K562 (cell line): Measurements from ENCODE around the gene SLC39A13. TPM values are rescaled to one million over a fixed set of nuclear protein-coding genes. Genes with fewer than 3 reads are reported as not detected.
A peak's percentile ranks its signal among the peaks of the same experiment; 100 is the strongest.

ENCODE experiments used
- ATAC-seq: fragments of 200-7000 bp; cut with Tn5 transposase; 3 replicates; pipeline ENCODE4 v1.9.1; 2020; ENCODE audit warnings: moderate library complexity
- BruUV-seq: library from RNA; stranded (reverse); fragments of 400-500 nt; replicated peaks from 2 replicates; lab custom pipeline; 2021; lab: Mats Ljungman, UMichigan
- CTCF ChIA-PET: fragments of 300-600 bp; formaldehyde crosslinking; extraction: SDS; loops from one replicate; lab custom pipeline; 2021; ENCODE audit warnings: low intra/inter-chr PET ratio; lab: Yijun Ruan, JAX
- POLR2A ChIA-PET: fragments of 300-600, 350-650 bp; sonication (Branson Sonifier 250); formaldehyde crosslinking; extraction: SDS; loops from one replicate; lab custom pipeline; 2021; ENCODE audit warnings: antibody characterized with exemption, inconsistent platforms; lab: Yijun Ruan, JAX
- DNase-seq, 4 experiments: peaks; one replicate each; pipeline versions ENCODE4 v3.0.0 to v3.0.0-alpha.2; 2011 to 2018; ENCODE audit warnings: low spot score in 3 of 4, mixed read lengths in 3 of 4; ENCODE audit errors: extremely low read depth in 1 of 4
- FAIRE-seq: peaks from 2 replicates; lab custom pipeline; 2011; peaks lifted over from hg19 to GRCh38; lab: Jason Lieb, UNC
- H2AFZ ChIP-seq: 2 replicates; pipeline ENCODE4 v1.6.0; 2011; ENCODE audit warnings: low read depth, low read length, control low read depth, inconsistent platforms
- H3K27ac ChIP-seq: fragments of 200-600 bp; 3 replicates; pipeline ENCODE4 v1.8.0; 2011; ENCODE audit warnings: low read depth, mild to moderate bottlenecking, control low read depth, inconsistent platforms, low read length, moderate library complexity, mixed read lengths; ENCODE audit errors: extremely low read depth
- H3K27me3 ChIP-seq, 2 experiments: fragments of 300-600 bp in 1 of 2; 2 replicates in 1 of 2; 3 replicates in 1 of 2; pipeline versions ENCODE4 v1.6.0 to v1.8.0; 2011; ENCODE audit warnings: inconsistent platforms in 2 of 2, low read length in 2 of 2, mild to moderate bottlenecking in 1 of 2, mixed read lengths in 1 of 2, moderate library complexity in 1 of 2; ENCODE audit not compliant: control insufficient read depth in 2 of 2, insufficient read depth in 2 of 2
- H3K36me3 ChIP-seq: fragments of 300-600 bp; 3 replicates; pipeline ENCODE4 v1.8.0; 2011; ENCODE audit warnings: mild to moderate bottlenecking, low read length, inconsistent platforms; ENCODE audit not compliant: control insufficient read depth, insufficient read depth
- H3K4me1 ChIP-seq, 2 experiments: fragments of 200-600 bp in 1 of 2; replicated peaks in 1 of 2; 2 replicates in 1 of 2; 3 replicates in 1 of 2; pipeline versions ENCODE4 v1.5.1 to v1.8.0; 2011; ENCODE audit warnings: inconsistent platforms in 2 of 2, low read length in 2 of 2, mild to moderate bottlenecking in 1 of 2, mixed read lengths in 1 of 2, moderate library complexity in 1 of 2; ENCODE audit not compliant: control insufficient read depth in 2 of 2, insufficient read depth in 2 of 2
- H3K4me2 ChIP-seq: 2 replicates; pipeline ENCODE4 v1.6.1; 2011; ENCODE audit warnings: low read length, control low read depth, inconsistent platforms, mixed read lengths; ENCODE audit not compliant: insufficient read depth
- H3K4me3 ChIP-seq: fragments of 200-600 bp; sonication (generic), shearing (Covaris generic); 2 replicates; pipeline ENCODE4 v1.5.1; 2016; ENCODE audit warnings: control low read depth, inconsistent platforms
- H3K79me2 ChIP-seq: fragments of 200-600 bp; 3 replicates; pipeline ENCODE4 v1.8.0; 2011; ENCODE audit warnings: low read length, inconsistent platforms; ENCODE audit not compliant: control insufficient read depth, insufficient read depth
- H3K9ac ChIP-seq, 2 experiments: 2 replicates each; pipeline versions ENCODE4 v1.6.0 to v1.6.1; 2011; ENCODE audit warnings: low read depth in 2 of 2, low read length in 2 of 2, control low read depth in 1 of 2, inconsistent platforms in 1 of 2, mild to moderate bottlenecking in 1 of 2, mixed read lengths in 1 of 2; ENCODE audit not compliant: insufficient read depth in 1 of 2
- H3K9me1 ChIP-seq: one replicate; pipeline ENCODE4 v1.6.0; 2011; ENCODE audit warnings: inconsistent platforms, mild to moderate bottlenecking, low read length, moderate library complexity; ENCODE audit not compliant: control insufficient read depth, insufficient read depth
- H3K9me3 ChIP-seq: replicated peaks from 2 replicates; pipeline ENCODE4 v1.5.1; 2011; ENCODE audit warnings: low read depth, low read length, inconsistent platforms; ENCODE audit not compliant: control insufficient read depth, insufficient read depth
- H4K20me1 ChIP-seq: replicated peaks from 2 replicates; pipeline ENCODE4 v1.6.1; 2011; ENCODE audit warnings: low read length, inconsistent platforms, mixed read lengths; ENCODE audit not compliant: control insufficient read depth, insufficient read depth
- ARHGAP35 ChIP-seq: fragments of 450-650 bp; IDR thresholded peaks from 2 replicates; pipeline ENCODE4 v1.6.1; 2018; ENCODE audit not compliant: partially characterized antibody
- CBFA2T3 ChIP-seq: fragments of 450-650 bp; IDR thresholded peaks from 2 replicates; pipeline ENCODE4 v1.6.1; 2017
- CREBBP ChIP-seq: IDR thresholded peaks from one replicate; pipeline ENCODE4 v1.6.1; 2012; ENCODE audit warnings: low read depth, mild to moderate bottlenecking, control low read depth, inconsistent platforms, low read length
- ETS2 ChIP-seq: IDR thresholded peaks from 2 replicates; pipeline ENCODE4 v1.6.1; 2016; ENCODE audit warnings: borderline replicate concordance, missing genetic modification characterization, mild to moderate bottlenecking, moderate library complexity, missing compliant biosample characterization; ENCODE audit not compliant: poor library complexity, severe bottlenecking
- HDAC1 ChIP-seq, 2 experiments: fragments of 450-650 bp; IDR thresholded peaks; 2 replicates each; pipeline ENCODE4 v1.6.1; 2016 to 2017; ENCODE audit warnings: inconsistent platforms in 1 of 2, mild to moderate bottlenecking in 1 of 2, moderate library complexity in 1 of 2
- KAT8 ChIP-seq: fragments of 450-650 bp; IDR thresholded peaks from 2 replicates; pipeline ENCODE4 v1.6.1; 2016; ENCODE audit warnings: low read depth, mild to moderate bottlenecking
- NCOA4 ChIP-seq: fragments of 450-650 bp; IDR thresholded peaks from 2 replicates; pipeline ENCODE4 v1.6.1; 2018; ENCODE audit warnings: mild to moderate bottlenecking; ENCODE audit not compliant: partially characterized antibody
- NCOR1 ChIP-seq: fragments of 450-650 bp; IDR thresholded peaks from 2 replicates; pipeline ENCODE4 v1.6.1; 2016; ENCODE audit warnings: mild to moderate bottlenecking, moderate library complexity
- NFYB ChIP-seq: IDR thresholded peaks from 2 replicates; pipeline ENCODE4 v1.6.1; 2011; ENCODE audit warnings: mild to moderate bottlenecking, moderate library complexity; ENCODE audit not compliant: insufficient read length; ENCODE audit errors: extremely low read depth
- NKRF ChIP-seq: fragments of 450-650 bp; IDR thresholded peaks from 2 replicates; pipeline ENCODE4 v1.6.1; 2016; ENCODE audit warnings: borderline replicate concordance
- SRSF7 ChIP-seq: fragments of 200-400 bp; formaldehyde crosslinking; optimal IDR thresholded peaks from 2 replicates; pipeline ENCODE3; 2017; ENCODE audit warnings: mild to moderate bottlenecking, low read depth, low read length
- TRIM25 ChIP-seq: fragments of 450-650 bp; IDR thresholded peaks from 2 replicates; pipeline ENCODE4 v1.7.0; 2016; ENCODE audit warnings: borderline replicate concordance
- VEZF1 ChIP-seq: fragments of 200-800 bp; sonication (Bioruptor generic); IDR thresholded peaks from 2 replicates; pipeline ENCODE4 v1.6.1; 2017; ENCODE audit warnings: missing genetic modification characterization, missing compliant biosample characterization
- ZBTB2 ChIP-seq: fragments of 450-650 bp; IDR thresholded peaks from 2 replicates; pipeline ENCODE4 v1.6.1; 2016; ENCODE audit warnings: antibody characterized with exemption
- WGBS: fragments of 100-300 bp; shearing (Covaris generic); methylation state at CpG from one replicate; pipeline ENCODE4 v1.1.6; 2016; ENCODE audit warnings: low coverage, mixed read lengths; ENCODE audit not compliant: insufficient coverage; ENCODE audit errors: missing lambda C conversion rate; 5-methylcytosine and 5-hydroxymethylcytosine counted together
- in situ Hi-C: fragments of 300-500 bp; cut with MboI; formaldehyde crosslinking; loops from 4 replicates; pipeline ENCODE4 v1.15.0; 2018; ENCODE audit warnings: inconsistent platforms, mixed read lengths
- intact Hi-C: fragments of 100-400 bp; cut with micrococcal nuclease; formaldehyde crosslinking; loops from 2 replicates; pipeline ENCODE4 v1.14.2; 2022
- polyA plus RNA-seq, 8 experiments: library from polyadenylated mRNA; depleted of rRNA in 4 of 8; stranded (reverse) in 5 of 8; unstranded in 3 of 8; fragments of >200 nt; fragmentation: Nextera tagmentation in 2 of 8; fragmentation: Illumina TruSeq in 1 of 8; extraction: Ambion mirVana in 2 of 8; extraction: Trizol in 1 of 8; gene quantifications; 2 replicates each; pipeline versions ENCODE4 v1.2.1 to v1.2.3, GENCODE V29; 2011 to 2014; ENCODE audit warnings: inconsistent platforms in 1 of 8, missing spikeins in 1 of 8
- total RNA-seq, 7 experiments: library from RNA; depleted of rRNA in 6 of 7; stranded (reverse); fragments of >200 nt in 6 of 7; fragmentation: Illumina TruSeq in 2 of 7; extraction: Trizol in 2 of 7; gene quantifications; 2 replicates each; pipeline versions ENCODE4 v1.2.1 to v1.2.3, GENCODE V29; 2011 to 2021; ENCODE audit warnings: low replicate concordance in 1 of 7

Gene SLC39A13
- total and polyA plus RNA-seq, 9 of the 15 experiments (the other 6 are each of a cell fraction or from before 2014, with no cell fraction given) = 0.17 to 15.9 (median 3.2) TPM

- ATAC-seq (peak; percentile 60), DNase-seq (peak; percentile 67 to 73 (median 70)), FAIRE-seq (peak; percentile 83)
- H3K27ac ChIP-seq = 0 out of 3 replicates have a peak overlapping the region, but pooled peaks have one; percentile 44
- in situ Hi-C loops (no loop called here), intact Hi-C loops (no loop called here)
- H3K9me3 ChIP-seq = no peaks in the 10 kb centered on the region
- no peaks in the 10 kb centered on the region for H3K27me3 ChIP-seq
- no TSS peak for BruUV-seq
- no peak overlapping the region for H3K4me3 ChIP-seq
- H3K79me2 ChIP-seq = no peaks in the 10 kb centered on the region
- ChIA-PET CTCF (no interaction called here), POLR2A (no interaction called here)
- WGBS = 14% methylated on average over 1 of the region's 1 CpG
- peaks cover 2% of the 10 kb centered on the region for H3K9me1 ChIP-seq
- no peaks in the 10 kb centered on the region for H4K20me1 ChIP-seq
- peak overlapping the region; percentile 25; the same call in 1 of the 2 replicates for H3K4me2 ChIP-seq
- H3K9ac ChIP-seq = peak overlapping the region in 1 of 2 experiments; percentile 23; a peak in 1 of 4 replicates
- H2AFZ ChIP-seq = peak overlapping the region; percentile 63
- H3K4me1 ChIP-seq = peaks cover 10 to 20% of the 10 kb centered on the region in 2 experiments; a peak in 4 of 5 replicates
- no peaks in the 10 kb centered on the region for H3K36me3 ChIP-seq
- TF ChIP-seq SRSF7 (no peak), NCOA4 (peak; percentile 15), VEZF1 (0 out of 2 replicates have a peak, but pooled peaks have one; percentile 29), NKRF (0 out of 2 replicates have a peak, but pooled peaks have one; percentile 44), ARHGAP35 (peak; percentile 65), ETS2 (no peak), ZBTB2 (0 out of 2 replicates have a peak, but pooled peaks have one; percentile 14), NCOR1 (peak; percentile 39; the same call in 1 of the 2 replicates), NFYB (no peak), KAT8 (no peak), CBFA2T3 (peak; percentile 73), HDAC1 (IDR thresholded peaks at IDR 0.05) (peak in 1 of 2 experiments; percentile 64; a peak in 2 of 4 replicates), CREBBP (no peak), TRIM25 (peak; percentile 56; the same call in 1 of the 2 replicates)
Observed at GRCh38 chr11:47366020-47366490, 42.3 kb upstream of the SLC39A13 start.
